HepG2 (cell line): ENCODE results near the gene MEF2A. TPM values are rescaled to one million over a fixed set of nuclear protein-coding genes. Genes with fewer than 3 reads are reported as not detected.
A peak's percentile ranks its signal among the peaks of the same experiment; 100 is the strongest.

Source experiments
- ADNP ChIP-seq: sonication (generic); formaldehyde crosslinking; IDR thresholded peaks from 2 replicates; pipeline ENCODE4 v1.4.0; 2020; ENCODE audit warnings: missing genetic modification reagents
- AKAP8 ChIP-seq: sonication (generic); formaldehyde crosslinking; IDR thresholded peaks from 2 replicates; pipeline ENCODE4 v1.5.1; 2020; ENCODE audit warnings: mild to moderate bottlenecking, missing genetic modification reagents
- GATAD2A ChIP-seq: IDR thresholded peaks from 2 replicates; pipeline ENCODE4 v1.6.1; 2016
- HMGA1 ChIP-seq: sonication (generic); formaldehyde crosslinking; conservative IDR thresholded peaks from 2 replicates; pipeline ENCODE4 v1.4.0; 2020; ENCODE audit warnings: missing genetic modification reagents
- MYC ChIP-seq: sonication (generic); formaldehyde crosslinking; IDR thresholded peaks from 2 replicates; pipeline ENCODE4 v1.9.0; 2021; ENCODE audit warnings: missing genetic modification reagents, borderline replicate concordance
- MZF1 ChIP-seq: sonication (generic); formaldehyde crosslinking; IDR thresholded peaks from 2 replicates; pipeline ENCODE4 v1.8.1; 2023; ENCODE audit warnings: mild to moderate bottlenecking, missing genetic modification reagents, borderline replicate concordance
- RORA ChIP-seq: sonication (generic); formaldehyde crosslinking; IDR thresholded peaks from 2 replicates; pipeline ENCODE4 v1.5.0; 2020; ENCODE audit warnings: mild to moderate bottlenecking, missing genetic modification reagents, moderate library complexity
- SIX1 ChIP-seq: sonication (generic); formaldehyde crosslinking; IDR thresholded peaks from 2 replicates; pipeline ENCODE4 v1.4.0; 2020; ENCODE audit warnings: missing genetic modification reagents, borderline replicate concordance
- SP4 ChIP-seq: sonication (generic); formaldehyde crosslinking; IDR thresholded peaks from 2 replicates; pipeline ENCODE4 v1.8.1; 2023; ENCODE audit warnings: mild to moderate bottlenecking, missing genetic modification reagents
- ZFY ChIP-seq: sonication (generic); formaldehyde crosslinking; IDR thresholded peaks from 2 replicates; pipeline ENCODE4 v1.4.0; 2020; ENCODE audit warnings: missing genetic modification reagents
- ZKSCAN8 ChIP-seq: IDR thresholded peaks from 2 replicates; pipeline ENCODE4 v1.6.1; 2016; ENCODE audit warnings: borderline replicate concordance, missing genetic modification reagents, missing compliant biosample characterization
- ZNF317 ChIP-seq: sonication (generic); formaldehyde crosslinking; IDR thresholded peaks from 2 replicates; pipeline ENCODE4 v1.5.0; 2020; ENCODE audit warnings: mild to moderate bottlenecking, missing genetic modification reagents
- ZSCAN20 ChIP-seq: sonication (generic); formaldehyde crosslinking; IDR thresholded peaks from 2 replicates; pipeline ENCODE4 v1.4.0; 2020; ENCODE audit warnings: missing genetic modification reagents, mild to moderate bottlenecking, borderline replicate concordance
- polyA plus RNA-seq, 8 experiments: library from polyadenylated mRNA; depleted of rRNA in 3 of 8; stranded (reverse) in 7 of 8; unstranded in 1 of 8; fragments of >200 nt; fragmentation: Illumina TruSeq in 4 of 8; extraction: Trizol in 4 of 8; gene quantifications; 2 replicates each; pipeline versions ENCODE4 v1.2.1 to v1.2.3, GENCODE V29; 2011 to 2016; ENCODE audit warnings: low read depth in 4 of 8, missing spikeins in 1 of 8, mixed read lengths in 1 of 8; ENCODE audit not compliant: insufficient read depth in 1 of 8
- total RNA-seq, 5 experiments: library from RNA; depleted of rRNA; stranded (reverse); fragments of >200 nt; fragmentation: Illumina TruSeq; extraction: Trizol; gene quantifications; 2 replicates each; pipeline ENCODE4 v1.2.3, GENCODE V29; 2016; ENCODE audit warnings: low read depth in 1 of 5
- TF ChIP-seq, protein P1 (sequence below): sonication (generic); formaldehyde crosslinking; IDR thresholded peaks from 2 replicates; pipeline ENCODE4 v1.8.0; 2022; ENCODE audit warnings: mild to moderate bottlenecking, missing genetic modification reagents; ENCODE audit not compliant: insufficient replicate concordance
- TF ChIP-seq, protein P2 (sequence below): sonication (generic); formaldehyde crosslinking; IDR thresholded peaks from 2 replicates; pipeline ENCODE4 v1.4.0; 2020; ENCODE audit warnings: mild to moderate bottlenecking, missing genetic modification reagents
- TF ChIP-seq, protein P3 (sequence below): IDR thresholded peaks from 2 replicates; pipeline ENCODE4 v1.6.1; 2016; ENCODE audit warnings: missing genetic modification reagents, missing compliant biosample characterization
- TF ChIP-seq, protein P4 (sequence below): sonication (generic); formaldehyde crosslinking; IDR thresholded peaks from 2 replicates; pipeline ENCODE4 v1.4.0; 2020; ENCODE audit warnings: missing genetic modification reagents

Gene MEF2A
- total and polyA plus RNA-seq, 2 of the 13 experiments (the other 11 are each of a cell fraction or from before 2014, with no cell fraction given), result 15.2 to 24.4 TPM

DNA sequence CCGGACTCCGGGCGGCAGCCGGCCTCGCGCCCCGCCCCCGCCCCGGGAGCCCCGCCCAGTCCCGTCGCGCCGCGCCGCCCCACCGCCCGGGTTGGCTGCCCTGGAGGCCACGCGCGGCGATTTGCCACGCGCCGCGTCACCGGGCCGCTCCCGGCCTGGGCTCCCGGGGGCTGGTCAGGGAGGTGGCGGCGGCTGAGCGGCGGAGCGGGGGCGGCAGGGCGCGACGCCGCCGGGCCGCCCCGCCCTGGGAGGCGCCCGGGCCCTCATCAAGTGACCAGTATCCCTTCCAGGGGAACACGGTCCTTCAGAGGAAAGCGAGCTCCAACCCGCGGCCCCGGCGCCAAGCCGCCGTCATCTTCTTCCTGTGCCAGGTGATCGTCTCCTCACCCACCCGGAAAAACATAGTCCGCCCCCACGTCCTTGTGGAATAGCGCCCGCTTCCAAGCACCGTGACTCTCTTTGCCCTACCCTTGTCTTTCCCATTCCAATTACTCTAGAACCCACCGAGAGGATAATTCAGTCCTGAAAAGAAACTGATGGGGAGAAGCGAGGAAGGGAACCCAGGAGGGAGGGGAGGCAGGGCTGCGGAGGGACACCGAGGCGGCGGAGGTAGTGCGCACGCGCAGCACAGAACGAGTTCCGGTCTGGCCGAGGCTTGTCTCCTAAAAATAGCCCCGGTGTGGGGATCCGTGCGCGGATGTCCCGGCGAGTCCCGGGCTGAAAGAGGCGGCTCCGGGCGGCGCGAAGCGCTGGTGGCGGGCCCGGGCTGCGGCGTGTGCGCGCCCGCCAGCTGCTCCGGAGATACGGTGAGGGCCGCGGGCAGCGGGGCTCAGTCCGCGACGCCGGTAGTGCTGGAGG lies at the start of gene MEF2A (continued):
- TF ChIP-seq MYC (CRISPR knock-in tag) (peak; percentile 68), MZF1 (no peak), AKAP8 (CRISPR knock-in tag) (peak; percentile 41; the same call in 1 of the 2 replicates), HMGA1 (CRISPR knock-in tag) (no peak), ADNP (CRISPR knock-in tag) (no peak), ZFY (CRISPR knock-in tag) (peak; percentile 70), GATAD2A (CRISPR knock-in tag) (peak; percentile 69; the same call in 1 of the 2 replicates), ZSCAN20 (CRISPR knock-in tag) (peak; percentile 68; the same call in 1 of the 2 replicates), ZNF317 (no peak), ZKSCAN8 (CRISPR knock-in tag) (no peak), SIX1 (no peak), SP4 (CRISPR knock-in tag) (no peak), RORA (no peak)
- TF ChIP-seq, protein P1, sequence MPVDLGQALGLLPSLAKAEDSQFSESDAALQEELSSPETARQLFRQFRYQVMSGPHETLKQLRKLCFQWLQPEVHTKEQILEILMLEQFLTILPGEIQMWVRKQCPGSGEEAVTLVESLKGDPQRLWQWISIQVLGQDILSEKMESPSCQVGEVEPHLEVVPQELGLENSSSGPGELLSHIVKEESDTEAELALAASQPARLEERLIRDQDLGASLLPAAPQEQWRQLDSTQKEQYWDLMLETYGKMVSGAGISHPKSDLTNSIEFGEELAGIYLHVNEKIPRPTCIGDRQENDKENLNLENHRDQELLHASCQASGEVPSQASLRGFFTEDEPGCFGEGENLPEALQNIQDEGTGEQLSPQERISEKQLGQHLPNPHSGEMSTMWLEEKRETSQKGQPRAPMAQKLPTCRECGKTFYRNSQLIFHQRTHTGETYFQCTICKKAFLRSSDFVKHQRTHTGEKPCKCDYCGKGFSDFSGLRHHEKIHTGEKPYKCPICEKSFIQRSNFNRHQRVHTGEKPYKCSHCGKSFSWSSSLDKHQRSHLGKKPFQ (CRISPR knock-in tag), result no peak
- TF ChIP-seq, protein P2, sequence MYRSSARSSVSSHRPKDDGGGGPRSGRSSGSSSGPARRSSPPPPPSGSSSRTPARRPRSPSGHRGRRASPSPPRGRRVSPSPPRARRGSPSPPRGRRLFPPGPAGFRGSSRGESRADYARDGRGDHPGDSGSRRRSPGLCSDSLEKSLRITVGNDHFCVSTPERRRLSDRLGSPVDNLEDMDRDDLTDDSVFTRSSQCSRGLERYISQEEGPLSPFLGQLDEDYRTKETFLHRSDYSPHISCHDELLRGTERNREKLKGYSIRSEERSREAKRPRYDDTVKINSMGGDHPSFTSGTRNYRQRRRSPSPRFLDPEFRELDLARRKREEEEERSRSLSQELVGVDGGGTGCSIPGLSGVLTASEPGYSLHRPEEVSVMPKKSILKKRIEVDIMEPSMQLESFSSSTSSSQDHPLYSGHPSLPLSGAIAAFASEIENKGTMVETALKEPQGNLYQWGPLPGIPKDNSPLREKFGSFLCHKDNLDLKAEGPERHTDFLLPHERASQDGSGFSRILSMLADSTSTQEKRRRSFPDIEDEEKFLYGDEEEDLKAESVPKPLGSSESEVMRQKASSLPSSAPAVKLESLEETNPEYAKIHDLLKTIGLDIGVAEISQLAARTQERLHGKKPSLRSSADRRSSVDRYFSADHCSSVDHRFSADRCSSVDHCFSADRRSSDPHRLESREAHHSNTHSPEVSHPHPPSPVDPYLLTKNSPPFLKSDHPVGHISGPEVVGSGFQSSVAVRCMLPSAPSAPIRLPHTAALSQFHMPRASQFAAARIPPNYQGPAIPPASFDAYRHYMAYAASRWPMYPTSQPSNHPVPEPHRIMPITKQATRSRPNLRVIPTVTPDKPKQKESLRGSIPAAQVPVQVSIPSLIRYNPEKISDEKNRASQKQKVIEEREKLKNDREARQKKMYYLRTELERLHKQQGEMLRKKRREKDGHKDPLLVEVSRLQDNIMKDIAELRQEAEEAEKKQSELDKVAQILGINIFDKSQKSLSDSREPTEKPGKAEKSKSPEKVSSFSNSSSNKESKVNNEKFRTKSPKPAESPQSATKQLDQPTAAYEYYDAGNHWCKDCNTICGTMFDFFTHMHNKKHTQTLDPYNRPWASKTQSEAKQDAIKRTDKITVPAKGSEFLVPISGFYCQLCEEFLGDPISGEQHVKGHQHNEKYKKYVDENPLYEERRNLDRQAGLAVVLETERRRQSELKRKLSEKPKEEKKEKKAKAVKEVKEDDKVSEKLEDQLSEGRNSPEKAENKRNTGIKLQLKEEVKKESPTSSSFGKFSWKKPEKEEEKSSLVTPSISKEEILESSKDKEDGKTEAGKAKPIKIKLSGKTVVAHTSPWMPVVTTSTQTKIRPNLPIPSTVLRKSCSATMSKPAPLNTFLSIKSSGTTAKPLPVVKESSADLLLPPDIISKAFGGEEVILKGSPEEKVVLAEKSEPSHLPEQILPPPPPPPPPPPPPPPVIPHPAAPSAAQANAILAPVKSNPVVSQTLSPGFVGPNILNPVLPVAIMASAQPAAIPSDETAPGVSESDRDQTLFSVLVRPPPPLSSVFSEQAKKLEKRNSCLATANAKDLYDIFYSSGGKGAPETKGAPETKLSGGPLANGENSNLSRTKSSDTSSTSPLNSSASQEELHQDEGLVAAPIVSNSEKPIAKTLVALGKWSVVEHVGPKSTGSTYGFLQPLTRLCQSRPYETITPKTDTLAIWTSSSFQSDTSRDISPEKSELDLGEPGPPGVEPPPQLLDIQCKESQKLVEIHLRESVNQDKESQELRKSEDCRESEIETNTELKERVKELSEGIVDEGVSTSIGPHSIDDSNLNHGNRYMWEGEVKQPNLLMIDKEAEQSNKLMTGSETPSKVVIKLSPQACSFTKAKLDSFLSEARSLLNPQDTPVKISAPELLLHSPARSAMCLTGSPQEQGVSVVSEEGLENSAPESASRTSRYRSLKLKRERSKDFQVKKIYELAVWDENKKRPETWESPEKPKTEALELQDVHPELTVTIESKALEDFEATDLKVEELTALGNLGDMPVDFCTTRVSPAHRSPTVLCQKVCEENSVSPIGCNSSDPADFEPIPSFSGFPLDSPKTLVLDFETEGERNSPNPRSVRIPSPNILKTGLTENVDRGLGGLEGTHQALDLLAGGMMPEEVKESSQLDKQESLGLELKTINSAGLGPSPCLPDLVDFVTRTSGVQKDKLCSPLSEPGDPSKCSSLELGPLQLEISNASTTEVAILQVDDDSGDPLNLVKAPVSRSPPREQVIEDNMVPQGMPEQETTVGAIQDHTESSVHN (CRISPR knock-in tag), result no peak
- TF ChIP-seq, protein P3, sequence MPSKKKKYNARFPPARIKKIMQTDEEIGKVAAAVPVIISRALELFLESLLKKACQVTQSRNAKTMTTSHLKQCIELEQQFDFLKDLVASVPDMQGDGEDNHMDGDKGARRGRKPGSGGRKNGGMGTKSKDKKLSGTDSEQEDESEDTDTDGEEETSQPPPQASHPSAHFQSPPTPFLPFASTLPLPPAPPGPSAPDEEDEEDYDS (CRISPR knock-in tag), result peak; percentile 56
- TF ChIP-seq, protein P4, sequence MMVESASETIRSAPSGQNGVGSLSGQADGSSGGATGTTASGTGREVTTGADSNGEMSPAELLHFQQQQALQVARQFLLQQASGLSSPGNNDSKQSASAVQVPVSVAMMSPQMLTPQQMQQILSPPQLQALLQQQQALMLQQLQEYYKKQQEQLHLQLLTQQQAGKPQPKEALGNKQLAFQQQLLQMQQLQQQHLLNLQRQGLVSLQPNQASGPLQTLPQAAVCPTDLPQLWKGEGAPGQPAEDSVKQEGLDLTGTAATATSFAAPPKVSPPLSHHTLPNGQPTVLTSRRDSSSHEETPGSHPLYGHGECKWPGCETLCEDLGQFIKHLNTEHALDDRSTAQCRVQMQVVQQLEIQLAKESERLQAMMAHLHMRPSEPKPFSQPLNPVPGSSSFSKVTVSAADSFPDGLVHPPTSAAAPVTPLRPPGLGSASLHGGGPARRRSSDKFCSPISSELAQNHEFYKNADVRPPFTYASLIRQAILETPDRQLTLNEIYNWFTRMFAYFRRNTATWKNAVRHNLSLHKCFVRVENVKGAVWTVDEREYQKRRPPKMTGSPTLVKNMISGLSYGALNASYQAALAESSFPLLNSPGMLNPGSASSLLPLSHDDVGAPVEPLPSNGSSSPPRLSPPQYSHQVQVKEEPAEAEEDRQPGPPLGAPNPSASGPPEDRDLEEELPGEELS (CRISPR knock-in tag), result peak; percentile 39; the same call in 1 of the 2 replicates
